Measurements from ENCODE around the gene SLC25A25.
A peak's percentile ranks its signal among the peaks of the same experiment; 100 is the strongest.

The SLC25A25 gene

GRCh38 chr9:128096616-128097536 is 28.8 kb downstream of the SLC25A25 start:
- DNase-seq (ENCODE audit: low read depth): no peak

GRCh38 chr9:128097543-128098296 is 29.7 kb downstream of the SLC25A25 start:
- DNase-seq (ENCODE audit: low read depth): no peak

DNA sequence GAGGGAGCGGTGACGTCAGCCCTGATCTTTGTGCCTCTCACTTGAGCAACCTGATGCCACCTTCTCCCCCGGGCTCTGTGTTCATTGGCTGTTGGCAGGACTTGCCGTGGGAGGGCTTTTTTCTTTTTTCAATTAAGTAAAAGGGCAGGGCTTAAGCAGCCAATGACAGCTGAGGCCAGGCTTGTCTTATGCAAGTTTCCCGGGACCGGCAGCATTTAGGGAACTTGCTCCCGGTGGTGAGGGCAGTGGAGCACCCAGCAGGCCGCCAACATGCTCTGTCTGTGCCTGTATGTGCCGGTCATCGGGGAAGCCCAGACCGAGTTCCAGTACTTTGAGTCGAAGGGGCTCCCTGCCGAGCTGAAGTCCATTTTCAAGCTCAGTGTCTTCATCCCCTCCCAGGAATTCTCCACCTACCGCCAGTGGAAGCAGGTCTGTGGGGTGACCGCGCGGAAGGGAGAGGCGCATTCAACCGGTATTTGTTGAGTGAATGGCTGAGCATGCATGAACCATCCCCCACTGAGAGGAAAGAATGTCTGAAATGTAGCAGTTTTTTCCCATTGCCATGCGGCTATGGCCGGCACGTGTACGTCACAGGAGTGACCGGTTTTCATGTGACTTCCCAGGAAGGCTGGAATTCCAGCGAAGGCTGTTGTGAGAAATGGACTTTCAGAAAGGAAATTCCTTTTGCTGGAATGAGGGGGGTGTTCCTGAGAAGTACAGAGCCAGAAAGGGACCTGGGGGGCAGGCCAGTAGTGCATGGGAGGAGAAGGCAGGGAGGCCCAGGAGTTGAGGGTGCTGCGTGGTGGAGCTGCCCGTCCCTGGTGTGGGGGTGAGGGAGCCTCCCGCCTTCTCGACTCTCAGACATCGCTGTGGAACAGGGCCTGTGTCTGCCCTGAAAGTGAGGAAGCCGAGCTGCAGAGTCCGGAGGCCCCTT is 30.5 kb downstream of the SLC25A25 start:
- DNase-seq (ENCODE audit: low read depth): peak; percentile 18

GRCh38 chr9:128099231-128099931 is 31.3 kb downstream of the SLC25A25 start:
- DNase-seq (ENCODE audit: low read depth): no peak

DNA sequence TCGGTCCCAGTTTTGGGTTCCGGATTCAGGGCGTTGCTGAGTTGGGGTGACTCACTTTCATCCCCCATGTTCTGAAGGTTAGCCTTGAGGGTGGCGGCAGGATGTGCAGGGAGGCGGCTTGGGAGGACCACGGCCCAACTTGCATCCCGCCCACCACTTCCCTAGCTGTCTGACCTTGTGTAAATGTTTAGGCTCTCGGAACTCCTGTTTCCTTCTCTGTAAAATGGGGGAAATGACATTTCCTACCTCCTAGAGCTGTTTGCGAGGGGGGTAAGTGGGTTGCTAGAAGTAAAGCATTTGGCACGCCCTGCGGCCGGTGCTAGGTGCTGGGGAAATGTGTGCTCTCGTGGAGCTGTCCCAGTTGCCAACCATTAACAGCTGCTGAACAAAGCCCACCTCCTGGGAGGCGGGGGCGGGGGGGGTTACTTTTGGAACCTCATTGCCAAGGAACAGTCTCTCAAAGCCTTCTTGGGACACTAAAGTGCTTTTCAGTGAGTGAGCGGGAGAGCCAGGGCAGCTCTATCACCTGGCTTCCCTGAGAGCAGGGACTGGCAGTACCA is 32.0 kb downstream of the SLC25A25 start:
- DNase-seq (ENCODE audit: low read depth): no peak

DNA sequence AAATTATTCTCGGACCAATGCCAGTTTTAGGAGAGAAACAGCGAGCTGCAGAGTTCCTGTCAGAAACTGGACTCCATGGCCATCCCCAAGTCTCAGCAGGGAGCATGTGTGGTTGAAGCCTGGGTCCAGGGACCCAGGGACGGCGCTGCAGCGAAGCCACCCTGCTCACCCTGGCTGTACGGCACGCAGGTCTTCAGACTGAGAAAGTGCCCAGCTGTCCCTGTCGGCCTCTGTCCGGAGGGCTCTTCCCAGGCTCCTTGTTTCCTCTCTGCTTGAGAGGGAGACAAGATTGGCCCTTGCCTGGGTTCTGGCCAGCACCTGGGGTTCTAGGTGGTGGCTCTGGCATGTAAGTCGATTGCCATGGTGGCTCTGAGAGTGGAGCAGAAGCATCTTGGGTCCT is 32.5 kb downstream of the SLC25A25 start:
- no peak for DNase-seq (ENCODE audit: low read depth)

DNA sequence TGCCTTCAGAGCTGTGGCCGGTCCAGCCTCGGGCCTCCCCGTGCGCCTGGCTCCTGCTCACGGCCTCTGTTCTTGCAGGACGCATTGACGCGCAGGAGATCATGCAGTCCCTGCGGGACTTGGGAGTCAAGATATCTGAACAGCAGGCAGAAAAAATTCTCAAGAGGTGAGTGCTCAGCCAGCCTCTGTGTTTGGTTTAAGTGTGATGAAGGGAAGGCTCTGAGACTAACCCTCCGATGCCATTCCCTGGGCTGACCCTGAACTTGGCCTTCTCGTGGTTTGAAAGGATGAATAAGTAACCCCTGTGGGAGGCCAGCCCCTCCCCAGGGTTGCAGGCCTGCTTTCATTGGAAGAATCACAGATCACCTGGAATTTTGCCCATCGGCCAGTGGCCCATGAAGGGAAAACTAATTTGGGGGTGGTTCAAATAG is 33.2 kb downstream of the SLC25A25 start:
- no peak for DNase-seq (ENCODE audit: low read depth)

DNA sequence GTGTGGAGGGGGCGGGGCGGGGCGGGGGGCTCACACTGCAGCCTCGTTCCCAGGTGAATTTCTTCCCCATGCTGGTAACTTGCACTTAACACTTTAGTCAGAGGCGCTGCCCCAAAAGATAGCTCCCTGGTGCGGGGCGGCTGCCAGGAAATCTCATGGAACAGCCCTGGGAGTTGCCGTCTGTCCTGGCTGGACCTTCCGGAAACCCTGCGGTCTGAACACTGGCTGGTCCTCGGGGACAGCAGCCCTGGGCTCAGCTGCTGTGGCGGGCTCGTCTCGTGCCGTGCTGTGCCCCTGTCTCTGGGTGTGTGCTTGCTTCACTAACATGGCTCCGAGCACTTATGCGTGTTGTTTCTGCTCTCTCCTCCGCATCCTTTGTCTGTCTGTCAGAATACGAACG is 33.7 kb downstream of the SLC25A25 start:
- DNase-seq (ENCODE audit: low read depth): no peak

GRCh38 chr9:128102196-128102595 is 34.2 kb downstream of the SLC25A25 start:
- no peak for DNase-seq (ENCODE audit: low read depth)

GRCh38 chr9:128102861-128103588 is 35.0 kb downstream of the SLC25A25 start:
- no peak for DNase-seq (ENCODE audit: low read depth)

GRCh38 chr9:128103589-128103962 is 35.5 kb downstream of the SLC25A25 start:
- DNase-seq (ENCODE audit: low read depth): no peak

- no peak for DNase-seq (ENCODE audit: low read depth)
Observed at GRCh38 chr9:128104171-128104618, 36.2 kb downstream of the SLC25A25 start.

DNA sequence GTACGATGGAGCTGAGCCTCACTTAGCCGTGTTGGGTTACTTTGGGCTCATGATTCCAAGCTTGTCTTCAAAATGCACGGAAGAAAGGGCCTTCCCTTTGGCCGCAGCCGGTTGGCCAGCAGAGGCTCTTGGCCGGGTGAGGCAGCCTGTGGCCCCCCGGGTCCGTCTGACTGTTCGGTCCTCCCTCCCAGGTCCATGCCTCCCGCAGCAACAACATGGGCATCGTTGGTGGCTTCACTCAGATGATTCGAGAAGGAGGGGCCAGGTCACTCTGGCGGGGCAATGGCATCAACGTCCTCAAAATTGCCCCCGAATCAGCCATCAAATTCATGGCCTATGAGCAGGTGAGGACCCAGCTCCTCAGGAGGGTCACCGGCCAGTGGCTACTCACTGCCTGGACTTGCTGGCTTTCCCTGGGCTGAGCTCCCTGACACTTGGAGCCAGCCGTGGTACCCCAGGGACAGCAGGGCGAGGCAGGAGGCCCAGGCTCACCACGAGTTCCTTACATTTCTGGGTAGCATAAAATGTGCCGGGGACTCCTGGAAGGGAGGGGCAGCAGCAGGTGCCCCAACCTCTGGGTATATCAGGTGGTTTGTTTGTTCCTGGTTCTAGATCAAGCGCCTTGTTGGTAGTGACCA is 37.6 kb downstream of the SLC25A25 start:
- no peak for DNase-seq (ENCODE audit: low read depth)

- no peak for DNase-seq (ENCODE audit: low read depth)
Observed at GRCh38 chr9:128106181-128106939, 38.3 kb downstream of the SLC25A25 start.

DNA sequence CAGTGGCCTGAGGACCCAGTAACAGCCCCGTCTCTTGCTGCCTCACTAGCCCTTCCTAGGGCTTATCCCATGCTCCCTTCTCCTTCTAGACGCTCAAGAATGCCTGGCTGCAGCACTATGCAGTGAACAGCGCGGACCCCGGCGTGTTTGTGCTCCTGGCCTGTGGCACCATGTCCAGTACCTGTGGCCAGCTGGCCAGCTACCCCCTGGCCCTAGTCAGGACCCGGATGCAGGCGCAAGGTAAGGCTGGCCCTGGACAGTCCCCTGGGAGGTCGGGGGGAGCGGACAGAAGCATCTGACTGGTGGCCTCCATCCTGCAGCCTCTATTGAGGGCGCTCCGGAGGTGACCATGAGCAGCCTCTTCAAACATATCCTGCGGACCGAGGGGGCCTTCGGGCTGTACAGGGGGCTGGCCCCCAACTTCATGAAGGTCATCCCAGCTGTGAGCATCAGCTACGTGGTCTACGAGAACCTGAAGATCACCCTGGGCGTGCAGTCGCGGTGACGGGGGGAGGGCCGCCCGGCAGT is 39.0 kb downstream of the SLC25A25 start:
- DNase-seq (ENCODE audit: low read depth): no peak

DNA sequence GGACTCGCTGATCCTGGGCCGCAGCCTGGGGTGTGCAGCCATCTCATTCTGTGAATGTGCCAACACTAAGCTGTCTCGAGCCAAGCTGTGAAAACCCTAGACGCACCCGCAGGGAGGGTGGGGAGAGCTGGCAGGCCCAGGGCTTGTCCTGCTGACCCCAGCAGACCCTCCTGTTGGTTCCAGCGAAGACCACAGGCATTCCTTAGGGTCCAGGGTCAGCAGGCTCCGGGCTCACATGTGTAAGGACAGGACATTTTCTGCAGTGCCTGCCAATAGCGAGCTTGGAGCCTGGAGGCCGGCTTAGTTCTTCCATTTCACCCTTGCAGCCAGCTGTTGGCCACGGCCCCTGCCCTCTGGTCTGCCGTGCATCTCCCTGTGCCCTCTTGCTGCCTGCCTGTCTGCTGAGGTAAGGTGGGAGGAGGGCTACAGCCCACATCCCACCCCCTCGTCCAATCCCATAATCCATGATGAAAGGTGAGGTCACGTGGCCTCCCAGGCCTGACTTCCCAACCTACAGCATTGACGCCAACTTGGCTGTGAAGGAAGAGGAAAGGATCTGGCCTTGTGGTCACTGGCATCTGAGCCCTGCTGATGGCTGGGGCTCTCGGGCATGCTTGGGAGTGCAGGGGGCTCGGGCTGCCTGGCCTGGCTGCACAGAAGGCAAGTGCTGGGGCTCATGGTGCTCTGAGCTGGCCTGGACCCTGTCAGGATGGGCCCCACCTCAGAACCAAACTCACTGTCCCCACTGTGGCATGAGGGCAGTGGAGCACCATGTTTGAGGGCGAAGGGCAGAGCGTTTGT is 39.6 kb downstream of the SLC25A25 start:
- no peak for DNase-seq (ENCODE audit: low read depth)

GRCh38 chr9:128108269-128109049 is 40.4 kb downstream of the SLC25A25 start:
- DNase-seq (ENCODE audit: low read depth): no peak
